Right hindlimb (tissue), 1 donor: Measurements from ENCODE around the gene IFT80.
"Not testable (repeated sequence)": the region's sequence is repeated elsewhere in the genome, so short reads cannot be mapped to it uniquely, and the experiment has no call there.

Experiments used
- DNase-seq: peaks from one replicate; pipeline ENCODE4 v3.0.0-alpha.2; 2018

Gene IFT80

GRCh38 chr3:160355826-160356225, 43.2 kb downstream of the IFT80 start:
- DNase-seq = no peak

GRCh38 chr3:160346511-160346910, 52.5 kb downstream of the IFT80 start:
- no peak for DNase-seq

GRCh38 chr3:160343132-160343531, 55.9 kb downstream of the IFT80 start:
- DNase-seq = no peak

DNA sequence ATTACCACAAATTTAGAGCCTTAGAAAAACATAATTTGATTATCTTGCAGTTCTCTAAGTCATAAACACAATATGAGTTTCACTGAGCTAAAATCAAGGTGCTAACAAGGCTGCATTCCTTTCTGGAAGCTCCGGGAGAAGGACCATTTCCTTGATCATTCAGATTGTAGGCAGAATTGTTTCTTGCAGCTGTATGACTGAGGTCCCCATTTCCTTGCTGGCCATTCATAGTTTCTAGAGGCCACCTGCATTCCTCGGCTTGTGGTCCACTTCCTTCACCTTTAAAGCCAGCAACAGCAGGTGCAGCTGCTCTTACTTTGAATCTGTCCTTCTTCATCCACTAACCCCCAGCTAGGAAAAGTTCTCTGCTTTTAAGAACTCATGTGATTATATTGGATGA, 58.7 kb downstream of the IFT80 start:
- DNase-seq = no peak

DNA sequence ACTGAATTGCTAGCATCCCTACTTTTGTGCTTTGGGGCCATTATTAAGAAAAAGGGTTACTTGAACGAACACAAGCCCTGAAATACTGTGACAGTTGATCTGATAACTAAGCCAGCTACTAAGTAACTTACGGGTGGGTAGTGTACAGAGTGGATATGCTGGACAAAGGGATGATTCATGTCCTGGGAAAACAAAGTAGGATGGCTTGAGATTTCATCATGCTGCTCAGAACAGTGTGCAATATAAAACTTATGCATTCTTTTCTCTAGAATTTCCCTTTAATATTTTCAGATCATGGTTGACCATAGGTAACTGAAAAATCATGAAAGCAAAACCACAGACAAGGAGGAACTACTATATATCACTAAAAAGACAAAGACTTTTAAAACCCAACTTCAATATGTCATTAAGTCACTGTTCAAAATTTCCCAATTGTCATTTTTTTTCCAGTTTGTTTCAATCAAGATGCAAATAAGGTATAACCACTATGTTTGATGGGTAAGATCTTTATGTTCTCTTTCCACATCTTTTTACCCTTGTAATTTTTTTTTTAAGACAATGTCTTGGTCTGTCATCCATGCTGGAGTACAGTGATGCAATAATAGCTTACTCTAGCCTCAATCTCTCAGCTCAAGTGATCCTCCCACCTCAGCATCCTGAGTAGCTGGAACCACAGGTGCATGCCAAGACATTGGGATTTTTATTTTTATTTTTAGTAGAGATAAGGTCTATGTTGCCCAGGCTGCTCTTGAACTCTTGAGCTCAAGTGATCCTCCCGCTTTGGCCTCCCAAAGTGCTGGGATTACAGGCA, 67.7 kb downstream of the IFT80 start:
- DNase-seq = no peak

- DNase-seq = no peak
These were observed 68.3 kb downstream of the IFT80 start for GRCh38 chr3:160330690-160331089.

GRCh38 chr3:160330109-160330508, 68.9 kb downstream of the IFT80 start:
- DNase-seq = no peak

- DNase-seq = not testable (repeated sequence)
These were observed 72.7 kb downstream of the IFT80 start for GRCh38 chr3:160326286-160326685.

DNA sequence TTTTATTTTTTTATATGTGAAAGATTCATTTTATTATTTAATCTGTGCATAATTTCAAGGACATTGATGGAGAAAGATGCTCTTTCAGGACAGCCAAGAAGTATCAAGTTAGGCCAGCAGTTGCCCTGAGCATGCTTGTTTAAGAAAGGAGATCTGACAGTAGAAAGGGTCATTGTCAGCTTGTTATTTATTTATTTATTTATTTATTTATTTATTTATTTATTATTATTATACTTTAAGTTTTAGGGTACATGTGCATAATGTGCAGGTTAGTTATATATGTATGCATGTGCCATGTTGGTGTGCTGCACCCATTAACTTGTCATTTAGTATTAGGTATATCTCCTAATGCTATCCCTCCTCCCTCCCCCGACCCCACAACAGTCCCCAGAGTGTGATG, 77.2 kb downstream of the IFT80 start:
- DNase-seq = not testable (repeated sequence)

DNA sequence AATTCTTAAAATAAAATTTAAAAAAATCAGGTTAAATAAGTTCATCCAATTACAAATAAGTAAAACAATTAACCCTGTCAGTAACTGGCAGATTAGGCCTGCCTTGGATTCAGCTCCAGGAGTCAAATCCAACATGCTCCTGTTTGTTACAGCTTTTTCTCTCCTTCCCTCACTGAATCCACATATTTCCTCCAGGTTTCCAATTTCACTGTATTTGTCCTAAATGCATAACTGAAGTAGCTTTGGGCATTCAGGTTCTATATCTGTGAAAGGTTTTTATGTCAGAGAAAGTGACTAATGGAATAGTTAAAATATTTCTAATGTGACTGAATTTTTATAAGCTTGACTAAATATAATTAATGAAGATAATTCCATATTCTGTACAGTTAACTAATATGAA, 79.7 kb downstream of the IFT80 start:
- no peak for DNase-seq

- DNase-seq = no peak
These were observed 84.0 kb downstream of the IFT80 start for GRCh38 chr3:160314995-160315394.

- DNase-seq = no peak
These were observed 86.9 kb downstream of the IFT80 start for GRCh38 chr3:160312014-160312624.

DNA sequence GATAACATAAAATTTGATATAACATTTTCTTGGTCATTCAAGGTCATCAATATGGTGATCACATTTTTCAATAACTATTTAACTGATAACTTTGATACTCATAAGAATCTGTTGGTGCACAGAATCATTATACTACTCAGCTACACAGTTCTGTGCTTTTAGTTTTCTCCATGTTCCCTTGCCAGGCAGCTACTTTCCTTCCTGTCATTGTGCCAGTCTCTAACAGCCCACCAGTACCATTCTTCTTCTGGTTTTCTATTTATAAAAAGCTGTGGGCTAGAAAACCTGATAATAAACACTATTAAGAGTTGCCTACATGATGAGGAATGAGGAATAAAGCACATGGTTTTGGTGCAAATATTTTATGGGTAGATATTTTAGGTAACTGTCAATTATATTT, 96.2 kb downstream of the IFT80 start:
- DNase-seq = no peak

DNA sequence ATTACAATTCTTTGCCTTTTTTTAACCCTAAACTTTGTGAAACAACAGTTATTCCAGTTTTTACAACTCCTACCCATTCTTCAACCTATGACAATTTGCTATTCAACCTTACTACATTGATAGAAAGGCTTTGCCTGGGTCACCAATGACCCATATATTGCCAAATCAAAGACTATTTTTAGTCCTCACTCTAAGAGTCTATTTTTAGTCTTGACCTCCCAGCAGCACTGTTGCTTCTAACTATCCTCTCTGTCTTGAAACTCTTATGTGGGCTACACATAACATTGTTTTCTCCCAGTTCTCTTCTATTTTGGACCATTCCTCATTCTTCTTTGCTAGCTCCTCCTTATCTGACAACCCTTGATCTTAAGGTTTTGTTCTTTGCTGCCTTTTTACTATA, 102.4 kb downstream of the IFT80 start:
- DNase-seq = no peak

GRCh38 chr3:160291909-160292299, 107.1 kb downstream of the IFT80 start:
- no peak for DNase-seq

DNA sequence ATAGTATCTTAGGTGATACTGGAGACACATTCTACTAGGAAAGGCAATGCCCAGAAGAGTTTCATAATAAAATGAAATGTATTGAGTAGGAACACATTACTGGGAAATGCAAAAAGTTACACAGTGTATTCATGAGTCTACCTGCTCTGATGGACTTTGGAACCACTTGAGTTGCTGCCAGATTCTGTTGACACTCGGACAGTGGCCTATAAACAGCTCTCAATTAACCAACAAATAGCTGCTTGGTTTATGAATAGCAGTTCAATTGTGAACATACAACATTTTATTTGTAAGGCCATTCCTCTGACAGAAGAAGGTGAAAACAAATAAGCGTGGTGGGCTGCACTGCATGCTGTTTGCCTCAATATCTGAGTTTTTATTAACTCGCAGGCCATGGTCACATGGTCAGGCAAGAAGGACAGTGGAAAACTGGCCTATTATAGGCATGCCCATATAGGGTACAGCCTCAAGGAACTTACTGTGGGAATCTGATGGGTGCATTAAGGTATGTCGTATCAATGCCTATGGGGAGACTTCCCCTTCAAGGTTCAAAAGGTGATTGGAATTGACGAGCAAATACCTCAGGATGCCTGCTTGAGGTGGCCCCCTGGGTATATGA, 107.6 kb downstream of the IFT80 start:
- no peak for DNase-seq

GRCh38 chr3:160287666-160288065, 111.4 kb downstream of the IFT80 start:
- no peak for DNase-seq

DNA sequence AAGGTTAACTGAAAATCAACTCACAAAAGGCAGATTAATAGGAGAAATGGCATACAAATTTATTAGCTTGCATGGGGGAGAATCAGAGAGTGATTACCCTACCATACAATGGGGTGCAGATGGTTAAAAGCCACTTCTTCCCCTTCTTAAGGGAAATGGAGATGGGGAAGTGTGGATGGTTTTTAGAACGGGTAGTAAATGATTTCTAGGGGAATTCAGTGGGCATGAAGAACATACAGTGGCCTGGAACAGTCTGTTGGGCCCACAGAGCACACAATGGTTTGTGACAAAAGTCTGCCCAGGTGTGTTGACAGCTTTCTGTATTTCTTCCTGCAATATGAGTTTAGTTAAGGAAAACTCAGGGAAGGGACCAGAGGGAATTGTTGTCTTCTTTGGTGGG, 112.8 kb downstream of the IFT80 start:
- DNase-seq = no peak

- DNase-seq = no peak
These were observed 118.2 kb downstream of the IFT80 start for GRCh38 chr3:160280836-160281235.

- DNase-seq = no peak
These were observed 119.4 kb downstream of the IFT80 start for GRCh38 chr3:160279657-160280056.

DNA sequence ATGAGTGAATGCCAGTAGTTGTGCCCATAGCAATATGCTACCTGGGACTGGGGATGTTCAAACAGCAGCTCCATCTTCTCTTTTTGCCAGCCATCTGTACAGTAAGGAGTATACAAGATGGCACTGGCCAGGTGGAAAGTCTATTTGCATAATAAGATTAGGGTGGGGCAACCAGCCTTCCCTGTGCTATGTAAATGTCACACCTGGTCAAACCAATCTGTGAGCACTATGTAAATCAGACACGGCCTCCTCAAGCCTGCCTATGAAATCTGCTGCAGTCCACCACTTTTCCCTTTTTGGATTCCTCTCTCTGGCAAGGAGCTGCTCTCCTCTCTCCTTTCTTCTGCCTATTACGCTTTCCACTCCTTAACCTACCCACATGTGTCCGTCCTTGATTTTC, 120.8 kb downstream of the IFT80 start:
- no peak for DNase-seq

GRCh38 chr3:160265088-160265487, 133.9 kb downstream of the IFT80 start:
- no peak for DNase-seq

- DNase-seq = no peak
These were observed 138.3 kb downstream of the IFT80 start for GRCh38 chr3:160260587-160261270.

GRCh38 chr3:160259589-160259988, 139.4 kb downstream of the IFT80 start:
- no peak for DNase-seq
